CD14-positive monocyte (primary cell): Measurements from ENCODE around the gene SMIM3. TPM values are rescaled to one million over a fixed set of nuclear protein-coding genes. Genes with fewer than 3 reads are reported as not detected.

Experiments used
- DNase-seq, 3 donors: peaks; one replicate each; pipeline ENCODE4 v3.0.0-alpha.2; 2011 to 2022
- H2AFZ ChIP-seq: 2 replicates; pipeline ENCODE4 v1.6.0; 2012; ENCODE audit warnings: mild to moderate bottlenecking, low read depth, low read length, inconsistent platforms; ENCODE audit not compliant: insufficient read depth, poor library complexity, severe bottlenecking
- H3K27ac ChIP-seq, 2 donors: 1 replicate in 1 of 2; 2 replicates in 1 of 2; pipeline ENCODE4 v1.5.1; 2012 to 2013; ENCODE audit warnings: low read length in 2 of 2, control low read depth in 1 of 2, inconsistent platforms in 1 of 2, low read depth in 1 of 2, mild to moderate bottlenecking in 1 of 2
- H3K27me3 ChIP-seq, 2 donors: one replicate each; pipeline versions ENCODE4 v1.6.0 to v1.6.1; 2011 to 2013; ENCODE audit warnings: low read length in 2 of 2; ENCODE audit not compliant: control insufficient read depth in 2 of 2, insufficient read depth in 2 of 2
- H3K36me3 ChIP-seq, 2 donors: replicated peaks in 1 of 2; 1 replicate in 1 of 2; 2 replicates in 1 of 2; pipeline versions ENCODE4 v1.5.1 to v1.6.1; 2012 to 2013; ENCODE audit warnings: low read length in 2 of 2, control low read depth in 1 of 2, inconsistent platforms in 1 of 2, mild to moderate bottlenecking in 1 of 2; ENCODE audit not compliant: insufficient read depth in 2 of 2, control insufficient read depth in 1 of 2
- H3K4me1 ChIP-seq, 2 donors: 1 replicate in 1 of 2; 2 replicates in 1 of 2; pipeline versions ENCODE4 v1.5.1 to v1.6.1; 2012 to 2013; ENCODE audit warnings: low read length in 2 of 2, control low read depth in 1 of 2, inconsistent platforms in 1 of 2, mild to moderate bottlenecking in 1 of 2, moderate library complexity in 1 of 2; ENCODE audit not compliant: insufficient read depth in 2 of 2, control insufficient read depth in 1 of 2
- H3K4me2 ChIP-seq: replicated peaks from 2 replicates; pipeline ENCODE3; 2012; ENCODE audit warnings: low read length, moderate library complexity, mild to moderate bottlenecking; ENCODE audit not compliant: poor library complexity, severe bottlenecking; ENCODE audit errors: extremely low read depth
- H3K4me3 ChIP-seq, 3 experiments: fragments of 200-600 bp in 1 of 3; sonication (generic) in 1 of 3; replicated peaks in 1 of 3; 1 replicate in 2 of 3; 2 replicates in 1 of 3; pipeline ENCODE4 v1.5.1; 2011 to 2013; ENCODE audit warnings: low read length in 3 of 3, mild to moderate bottlenecking in 3 of 3, control low read depth in 2 of 3, low read depth in 2 of 3, inconsistent platforms in 1 of 3, moderate library complexity in 1 of 3
- H3K79me2 ChIP-seq: 2 replicates; pipeline ENCODE4 v1.6.0; 2012; ENCODE audit warnings: mild to moderate bottlenecking, control low read depth, inconsistent platforms, low read length, moderate library complexity; ENCODE audit not compliant: insufficient read depth
- H3K9ac ChIP-seq: 2 replicates; pipeline ENCODE4 v1.6.0; 2017; ENCODE audit warnings: low read length, mild to moderate bottlenecking; ENCODE audit not compliant: insufficient read depth, poor library complexity, severe bottlenecking
- H3K9me3 ChIP-seq, 2 donors: replicated peaks in 1 of 2; 1 replicate in 1 of 2; 2 replicates in 1 of 2; pipeline versions ENCODE4 v1.5.1 to v1.6.1; 2012 to 2013; ENCODE audit warnings: low read length in 2 of 2, control low read depth in 1 of 2; ENCODE audit not compliant: control insufficient read depth in 1 of 2, insufficient read depth in 1 of 2
- H4K20me1 ChIP-seq: 2 replicates; pipeline ENCODE4 v1.6.0; 2012; ENCODE audit warnings: mild to moderate bottlenecking, low read length, control low read depth, moderate library complexity; ENCODE audit not compliant: insufficient read depth
- H3K27ac Mint-ChIP-seq, 7 donors: one replicate each; pipeline ENCODE4 v1.8.0; 2020; ENCODE audit warnings: mild to moderate bottlenecking in 7 of 7, mixed read lengths in 7 of 7, moderate library complexity in 6 of 7, inconsistent platforms in 2 of 7
- H3K27me3 Mint-ChIP-seq, 3 donors: one replicate each; pipeline ENCODE4 v1.8.0; 2021 to 2022; ENCODE audit warnings: low read depth in 3 of 3, mild to moderate bottlenecking in 3 of 3, mixed read lengths in 3 of 3, moderate library complexity in 3 of 3, inconsistent platforms in 1 of 3
- H3K36me3 Mint-ChIP-seq, 2 donors: one replicate each; pipeline ENCODE4 v1.8.0; 2020; ENCODE audit warnings: mixed read lengths in 2 of 2, inconsistent platforms in 1 of 2, mild to moderate bottlenecking in 1 of 2
- H3K4me1 Mint-ChIP-seq: one replicate; pipeline ENCODE4 v1.8.0; 2020; ENCODE audit warnings: mild to moderate bottlenecking, mixed read lengths
- H3K4me3 Mint-ChIP-seq, 2 donors: one replicate each; pipeline ENCODE4 v1.8.0; 2020; ENCODE audit warnings: mild to moderate bottlenecking in 2 of 2, mixed read lengths in 2 of 2, moderate library complexity in 1 of 2
- H3K9me3 Mint-ChIP-seq, 7 donors: one replicate each; pipeline ENCODE4 v1.8.0; 2020 to 2022; ENCODE audit warnings: mixed read lengths in 7 of 7, mild to moderate bottlenecking in 6 of 7, moderate library complexity in 6 of 7, inconsistent platforms in 2 of 7
- WGBS: methylation state at CpG from one replicate; pipeline ENCODE4 v1.1.5; 2013; ENCODE audit warnings: missing lambda C conversion rate; ENCODE audit not compliant: insufficient coverage; 5-methylcytosine and 5-hydroxymethylcytosine counted together
- intact Hi-C, 2 donors: fragments of 100-400 bp; cut with micrococcal nuclease; formaldehyde crosslinking; loops; one replicate each; pipeline versions ENCODE4 v1.15.0 to v1.15.1; 2023
- polyA plus RNA-seq, 3 donors: library from polyadenylated mRNA; depleted of rRNA in 1 of 3; unstranded in 2 of 3; stranded (reverse) in 1 of 3; fragments of 300-500 nt in 2 of 3; fragments of >200 nt in 1 of 3; fragmentation: Illumina TruSeq in 2 of 3; gene quantifications; 1 replicate in 2 of 3; 2 replicates in 1 of 3; pipeline ENCODE4 v1.2.3, GENCODE V29; 2012 to 2021
- TF ChIP-seq, protein P1 (sequence below): fragments of 200-600 bp; IDR thresholded peaks from one replicate; pipeline ENCODE4 v1.8.0; 2022; ENCODE audit warnings: antibody characterized with exemption, mild to moderate bottlenecking

Gene SMIM3
- polyA plus RNA-seq, 3 donors, result 41.7 to 52.2 (median 45.4) TPM

DNA sequence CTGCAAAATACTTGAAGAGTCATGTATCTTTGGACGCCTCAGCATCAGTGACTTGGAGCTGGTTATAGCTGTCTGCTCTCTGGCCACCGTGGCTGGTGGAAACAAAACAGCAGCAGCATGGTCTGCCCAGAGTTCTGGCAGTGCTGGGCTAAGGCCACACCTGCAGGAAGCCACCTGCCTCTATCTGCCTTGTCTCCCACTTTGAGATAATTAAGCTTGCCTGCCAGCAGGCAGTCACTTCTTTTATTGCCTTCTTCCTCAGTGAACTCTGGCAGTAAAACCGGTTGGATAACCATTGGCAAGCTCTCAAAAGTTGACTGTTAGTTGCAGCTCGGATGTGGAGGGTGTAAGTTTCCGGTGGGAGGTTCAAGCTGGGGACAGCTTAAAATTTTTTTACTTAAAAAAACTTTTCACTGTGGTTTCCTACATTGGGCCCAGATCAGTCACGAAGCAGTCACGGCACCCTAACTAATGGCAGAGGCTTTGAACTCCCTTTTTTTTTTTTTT is 4.9 kb downstream of the SMIM3 start:
- peaks cover 74 to 81% of the 10 kb centered on the region in 2 donors for H3K4me1 ChIP-seq

GRCh38 chr5:150785950-150786349 is 7.4 kb downstream of the SMIM3 start:
- Histone ChIP-seq H2AFZ (no peak overlapping the region), H3K4me3 (no peak overlapping the region), H3K4me1 (peaks cover 78 to 86% of the 10 kb centered on the region in 2 donors), H3K27me3 (no peaks in the 10 kb centered on the region), H3K4me2 (no peak overlapping the region), H3K9ac (no peak overlapping the region), H3K36me3 (no peaks in the 10 kb centered on the region), H3K9me3 (no peaks in the 10 kb centered on the region), H4K20me1 (peaks cover 37% of the 10 kb centered on the region), H3K79me2 (peaks cover 100% of the 10 kb centered on the region), H3K27ac (no peak overlapping the region)
- Mint-ChIP-seq H3K27me3 (no peaks in the 10 kb centered on the region), H3K36me3 (peaks cover 18 to 22% of the 10 kb centered on the region in 2 donors), H3K4me3 (no peak overlapping the region), H3K9me3 (peaks cover 0 to 1% (median 0%) of the 10 kb centered on the region in 7 donors), H3K4me1 (peaks cover 82% of the 10 kb centered on the region), H3K27ac (peak overlapping the region in 1 of 7 donors; percentile 11)
- intact Hi-C loops, result loop anchor here in 1 of 2 donors (5.0 kb wide), 1 partner anchor 34 kb away; no protein-coding TSS in a partner anchor
- no CpG with 5 or more reads among the region's 1 CpG for WGBS
- TF ChIP-seq, protein P1, sequence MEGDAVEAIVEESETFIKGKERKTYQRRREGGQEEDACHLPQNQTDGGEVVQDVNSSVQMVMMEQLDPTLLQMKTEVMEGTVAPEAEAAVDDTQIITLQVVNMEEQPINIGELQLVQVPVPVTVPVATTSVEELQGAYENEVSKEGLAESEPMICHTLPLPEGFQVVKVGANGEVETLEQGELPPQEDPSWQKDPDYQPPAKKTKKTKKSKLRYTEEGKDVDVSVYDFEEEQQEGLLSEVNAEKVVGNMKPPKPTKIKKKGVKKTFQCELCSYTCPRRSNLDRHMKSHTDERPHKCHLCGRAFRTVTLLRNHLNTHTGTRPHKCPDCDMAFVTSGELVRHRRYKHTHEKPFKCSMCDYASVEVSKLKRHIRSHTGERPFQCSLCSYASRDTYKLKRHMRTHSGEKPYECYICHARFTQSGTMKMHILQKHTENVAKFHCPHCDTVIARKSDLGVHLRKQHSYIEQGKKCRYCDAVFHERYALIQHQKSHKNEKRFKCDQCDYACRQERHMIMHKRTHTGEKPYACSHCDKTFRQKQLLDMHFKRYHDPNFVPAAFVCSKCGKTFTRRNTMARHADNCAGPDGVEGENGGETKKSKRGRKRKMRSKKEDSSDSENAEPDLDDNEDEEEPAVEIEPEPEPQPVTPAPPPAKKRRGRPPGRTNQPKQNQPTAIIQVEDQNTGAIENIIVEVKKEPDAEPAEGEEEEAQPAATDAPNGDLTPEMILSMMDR, result no peak
- no peak for DNase-seq

More for the DNA sequence above, 4.9 kb downstream of the SMIM3 start:
- Mint-ChIP-seq H3K4me3 (peak overlapping the region; percentile 54 to 73), H3K27ac (peak overlapping the region; percentile 77 to 99 (median 88)), H3K9me3 (peaks cover 0 to 3% (median 0%) of the 10 kb centered on the region in 7 donors), H3K27me3 (no peaks in the 10 kb centered on the region), H3K36me3 (peaks cover 17 to 22% of the 10 kb centered on the region in 2 donors), H3K4me1 (peaks cover 79% of the 10 kb centered on the region)
- no peaks in the 10 kb centered on the region for H3K36me3 ChIP-seq
- no peak overlapping the region for H3K9ac ChIP-seq
- H3K4me2 ChIP-seq, result peak overlapping the region; percentile 52
- TF ChIP-seq, protein P1, result no peak
- no peaks in the 10 kb centered on the region for H3K27me3 ChIP-seq
- no peaks in the 10 kb centered on the region for H3K9me3 ChIP-seq
- intact Hi-C loops, result loop anchor here in 1 of 2 donors (5.0 kb wide), 3 partner anchors 46 to 306 kb away; partner anchors contain the start of gene RBM22
- H2AFZ ChIP-seq, result no peak overlapping the region
- peaks cover 30% of the 10 kb centered on the region for H4K20me1 ChIP-seq
- peak; percentile 46 to 69 (median 50) for DNase-seq
- H3K27ac ChIP-seq, result peak overlapping the region; percentile 55 to 86
- 4% methylated on average over 2 of the region's 7 CpGs for WGBS
- peak overlapping the region in 1 of 3 experiments; percentile 28 for H3K4me3 ChIP-seq
- peaks cover 100% of the 10 kb centered on the region for H3K79me2 ChIP-seq
